Thyroid gland (tissue), 4 donors: Measurements from ENCODE around the gene SLC15A5. TPM values are rescaled to one million over a fixed set of nuclear protein-coding genes. Genes with fewer than 3 reads are reported as not detected.

ENCODE experiments used
- DNase-seq, 2 donors: peaks; one replicate each; pipeline ENCODE4 v3.0.0-alpha.2; 2019
- H3K27ac ChIP-seq, 3 donors: fragments of 200-600 bp; sonication (generic); 1 replicate in 2 of 3; 2 replicates in 1 of 3; pipeline ENCODE4 v1.5.1; 2016 to 2019; ENCODE audit warnings: mild to moderate bottlenecking in 1 of 3, moderate library complexity in 1 of 3
- H3K27me3 ChIP-seq: fragments of 200-600 bp; sonication (generic); one replicate; pipeline ENCODE4 v1.5.1; 2019
- H3K36me3 ChIP-seq, 2 donors: fragments of 200-600 bp; sonication (generic); one replicate each; pipeline ENCODE4 v1.5.1; 2016 to 2019
- H3K4me1 ChIP-seq, 2 donors: fragments of 200-600 bp; sonication (generic); one replicate each; pipeline ENCODE4 v1.5.1; 2017 to 2019
- H3K4me3 ChIP-seq, 3 donors: fragments of 200-600 bp; sonication (generic); replicated peaks in 1 of 3; 1 replicate in 2 of 3; 2 replicates in 1 of 3; pipeline ENCODE4 v1.5.1; 2016; ENCODE audit warnings: mild to moderate bottlenecking in 1 of 3
- H3K9me3 ChIP-seq: fragments of 200-600 bp; sonication (generic); one replicate; pipeline ENCODE4 v1.5.1; 2017
- POLR2A ChIP-seq, 2 donors: fragments of 450-650 bp; IDR thresholded peaks; one replicate each; pipeline ENCODE4 v1.6.1; 2017; ENCODE audit warnings: antibody characterized with exemption in 2 of 2, mild to moderate bottlenecking in 2 of 2, moderate library complexity in 1 of 2
- WGBS, 2 donors: methylation state at CpG; one replicate each; pipeline ENCODE4 v1.1.5; 2017; 5-methylcytosine and 5-hydroxymethylcytosine counted together
- intact Hi-C: fragments of 100-400 bp; cut with DNase I; formaldehyde crosslinking; loops from one replicate; pipeline ENCODE4 v1.15.1; 2023
- total RNA-seq, 4 donors: library from RNA; depleted of rRNA; stranded (reverse); fragments of >200 nt; gene quantifications; one replicate each; pipeline ENCODE4 v1.2.3, GENCODE V29; 2016
- TF ChIP-seq, protein P1 (sequence below), 6 experiments: fragments of 200-600 bp in 3 of 6; fragments of 450-650 bp in 3 of 6; sonication (generic) in 3 of 6; IDR thresholded peaks; one replicate each; pipeline ENCODE4 v1.5.1; 2016 to 2019; ENCODE audit warnings: antibody characterized with exemption in 6 of 6, mild to moderate bottlenecking in 2 of 6, inconsistent platforms in 1 of 6, moderate library complexity in 1 of 6

Gene SLC15A5
- total RNA-seq, 4 donors from 2014 or later = not detected

DNA sequence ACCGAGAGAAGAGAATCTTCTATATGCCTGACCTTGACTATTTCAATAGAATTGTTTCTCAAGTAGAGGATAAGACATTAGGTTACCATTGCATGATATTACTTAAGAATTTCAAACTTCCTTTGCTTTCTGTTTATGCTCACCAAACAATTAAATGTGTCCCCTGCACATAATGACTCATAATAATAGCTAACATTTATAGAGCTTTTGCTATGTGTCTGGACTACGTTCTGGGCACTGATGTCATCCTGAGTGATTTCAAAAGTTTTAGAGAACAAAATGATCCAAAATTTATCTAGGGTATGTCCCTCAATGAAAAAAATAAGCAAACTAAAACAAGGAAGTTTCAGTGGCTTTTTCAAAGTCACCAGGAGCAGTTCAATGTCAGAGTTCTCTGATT lies 38.8 kb downstream of the SLC15A5 start:
- WGBS, 2 donors = 71 to 72% methylated on average over 2 of the region's 2 CpGs

DNA sequence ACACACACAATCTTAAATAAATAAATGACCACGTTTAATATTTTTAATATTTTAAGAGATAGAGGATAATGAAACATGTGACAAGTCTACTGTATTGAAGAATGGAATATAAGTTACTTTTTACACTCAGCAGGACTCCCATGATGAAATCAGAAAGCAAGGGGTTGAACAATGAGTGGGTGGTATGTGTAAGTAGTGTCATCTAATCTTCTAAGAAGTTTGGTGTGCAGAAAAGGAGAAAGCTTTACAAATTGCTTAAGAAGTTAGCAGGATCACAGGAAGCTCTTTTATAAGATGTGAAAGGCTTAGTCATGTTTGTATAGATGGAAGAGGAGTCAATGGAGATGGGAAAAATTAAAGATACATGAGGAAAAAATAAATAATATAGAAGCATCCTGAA lies 47.8 kb downstream of the SLC15A5 start:
- no peaks in the 10 kb centered on the region for H3K36me3 ChIP-seq
- intact Hi-C loops = no loop called here
- no peak for DNase-seq
- WGBS, 2 donors = 52% methylated on average over 1 of the region's 1 CpG
- no peaks in the 10 kb centered on the region for H3K27me3 ChIP-seq
- no peaks in the 10 kb centered on the region for H3K9me3 ChIP-seq
- H3K4me3 ChIP-seq = no peak overlapping the region
- no peak overlapping the region for H3K27ac ChIP-seq
- no peak for TF ChIP-seq POLR2A (IDR thresholded peaks at IDR 0.05)
- TF ChIP-seq, protein P1, sequence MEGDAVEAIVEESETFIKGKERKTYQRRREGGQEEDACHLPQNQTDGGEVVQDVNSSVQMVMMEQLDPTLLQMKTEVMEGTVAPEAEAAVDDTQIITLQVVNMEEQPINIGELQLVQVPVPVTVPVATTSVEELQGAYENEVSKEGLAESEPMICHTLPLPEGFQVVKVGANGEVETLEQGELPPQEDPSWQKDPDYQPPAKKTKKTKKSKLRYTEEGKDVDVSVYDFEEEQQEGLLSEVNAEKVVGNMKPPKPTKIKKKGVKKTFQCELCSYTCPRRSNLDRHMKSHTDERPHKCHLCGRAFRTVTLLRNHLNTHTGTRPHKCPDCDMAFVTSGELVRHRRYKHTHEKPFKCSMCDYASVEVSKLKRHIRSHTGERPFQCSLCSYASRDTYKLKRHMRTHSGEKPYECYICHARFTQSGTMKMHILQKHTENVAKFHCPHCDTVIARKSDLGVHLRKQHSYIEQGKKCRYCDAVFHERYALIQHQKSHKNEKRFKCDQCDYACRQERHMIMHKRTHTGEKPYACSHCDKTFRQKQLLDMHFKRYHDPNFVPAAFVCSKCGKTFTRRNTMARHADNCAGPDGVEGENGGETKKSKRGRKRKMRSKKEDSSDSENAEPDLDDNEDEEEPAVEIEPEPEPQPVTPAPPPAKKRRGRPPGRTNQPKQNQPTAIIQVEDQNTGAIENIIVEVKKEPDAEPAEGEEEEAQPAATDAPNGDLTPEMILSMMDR (IDR thresholded peaks at IDR 0.05) = no peak
- H3K4me1 ChIP-seq = no peaks in the 10 kb centered on the region

More for the DNA sequence above, 38.8 kb downstream of the SLC15A5 start:
- Histone ChIP-seq H3K4me3 (no peak overlapping the region), H3K36me3 (no peaks in the 10 kb centered on the region), H3K9me3 (no peaks in the 10 kb centered on the region), H3K27ac (no peak overlapping the region), H3K27me3 (no peaks in the 10 kb centered on the region), H3K4me1 (no peaks in the 10 kb centered on the region)
- intact Hi-C loops = no loop called here
- TF ChIP-seq, protein P1 (IDR thresholded peaks at IDR 0.05) = no peak
- no peak for TF ChIP-seq POLR2A (IDR thresholded peaks at IDR 0.05)
- no peak for DNase-seq

DNA sequence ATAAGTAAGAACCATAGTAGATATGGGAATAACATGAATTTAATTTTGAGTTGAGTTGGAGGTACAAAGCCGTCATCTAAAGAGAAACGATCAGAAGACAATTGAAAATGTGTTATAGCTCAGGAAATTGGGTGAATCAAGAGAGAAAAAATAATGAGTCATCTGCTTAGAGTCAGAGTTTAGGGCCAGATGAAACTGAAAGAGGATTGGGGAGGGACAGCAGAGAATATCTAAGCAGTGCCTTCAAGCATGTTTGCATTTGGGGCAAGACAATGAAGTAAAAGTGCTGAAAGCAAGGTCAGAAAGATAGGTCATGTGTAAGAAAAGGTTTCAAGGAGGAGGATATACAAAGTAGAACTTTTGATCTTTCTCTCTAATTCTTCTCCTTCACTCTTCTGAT lies 49.4 kb downstream of the SLC15A5 start:
- H3K27me3 ChIP-seq = no peaks in the 10 kb centered on the region
- no peak for TF ChIP-seq POLR2A (IDR thresholded peaks at IDR 0.05)
- TF ChIP-seq, protein P1 (IDR thresholded peaks at IDR 0.05) = no peak
- H3K9me3 ChIP-seq = no peaks in the 10 kb centered on the region
- WGBS, 2 donors = 62 to 68% methylated on average over 2 of the region's 2 CpGs
- no peak for DNase-seq
- intact Hi-C loops = no loop called here
- no peak overlapping the region for H3K27ac ChIP-seq
- no peak overlapping the region for H3K4me3 ChIP-seq
- no peaks in the 10 kb centered on the region for H3K36me3 ChIP-seq
- H3K4me1 ChIP-seq = no peaks in the 10 kb centered on the region

DNA sequence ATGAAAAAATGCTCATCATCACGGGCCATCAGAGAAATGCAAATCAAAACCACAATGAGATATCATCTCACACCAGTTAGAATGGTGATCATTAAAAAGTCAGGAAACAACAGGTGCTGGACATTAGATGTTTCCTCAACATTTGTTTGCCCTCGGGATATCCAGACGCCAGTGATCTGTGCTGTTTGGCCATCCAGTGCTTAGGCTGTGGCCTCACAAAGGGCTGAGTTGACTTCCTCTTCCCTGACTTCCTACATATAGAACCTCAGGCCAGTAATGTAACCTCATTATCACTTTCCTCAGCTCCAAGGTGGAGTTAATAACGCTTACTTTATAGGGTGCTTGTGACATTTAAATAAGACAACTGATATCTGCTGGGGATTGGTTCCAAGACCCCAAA lies 51.8 kb downstream of the SLC15A5 start:
- WGBS, 2 donors = 75 to 79% methylated on average over 4 of the region's 4 CpGs
- no peak overlapping the region for H3K27ac ChIP-seq
- H3K27me3 ChIP-seq = no peaks in the 10 kb centered on the region
- no peak for DNase-seq
- H3K36me3 ChIP-seq = no peaks in the 10 kb centered on the region
- H3K4me1 ChIP-seq = no peaks in the 10 kb centered on the region
- no peaks in the 10 kb centered on the region for H3K9me3 ChIP-seq
- no peak overlapping the region for H3K4me3 ChIP-seq
- intact Hi-C loops = no loop called here
- no peak for TF ChIP-seq POLR2A (IDR thresholded peaks at IDR 0.05)
- TF ChIP-seq, protein P1 (IDR thresholded peaks at IDR 0.05) = no peak

DNA sequence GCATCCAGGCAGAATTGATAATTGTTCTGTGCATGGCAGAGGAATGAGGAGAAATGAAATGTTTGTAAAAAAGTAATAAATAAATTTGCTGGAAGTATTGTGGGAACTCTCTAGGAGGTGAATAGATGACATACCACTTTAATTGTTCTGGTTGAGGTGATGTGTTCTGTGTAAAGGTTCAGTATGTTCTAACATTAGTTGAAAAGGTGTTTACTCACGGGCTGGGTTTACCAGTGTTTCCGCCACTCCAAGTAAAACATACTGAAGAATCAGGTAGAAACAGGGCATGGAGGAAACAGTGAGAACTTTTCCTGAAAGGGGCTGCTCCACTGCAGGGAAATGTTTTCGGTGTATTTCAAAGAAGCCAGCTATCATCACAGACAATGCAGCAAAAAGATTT lies 53.3 kb downstream of the SLC15A5 start:
- Histone ChIP-seq H3K27ac (no peak overlapping the region), H3K36me3 (no peaks in the 10 kb centered on the region), H3K4me3 (no peak overlapping the region), H3K27me3 (no peaks in the 10 kb centered on the region), H3K4me1 (no peaks in the 10 kb centered on the region), H3K9me3 (no peaks in the 10 kb centered on the region)
- DNase-seq = no peak
- no peak for TF ChIP-seq POLR2A (IDR thresholded peaks at IDR 0.05)
- TF ChIP-seq, protein P1 (IDR thresholded peaks at IDR 0.05) = no peak
- intact Hi-C loops = no loop called here
- WGBS, 2 donors = 89 to 95% methylated on average over 3 of the region's 3 CpGs
